HUES48 (cell line): ENCODE data around the gene CIROP.

Experiments
- H3K27ac ChIP-seq: one replicate; pipeline ENCODE4 v1.7.0; 2013; ENCODE audit warnings: low read depth, low read length, inconsistent platforms
- H3K27me3 ChIP-seq: 2 replicates; pipeline ENCODE4 v1.6.1; 2013; ENCODE audit warnings: mild to moderate bottlenecking, low read length; ENCODE audit not compliant: control insufficient read depth, insufficient read depth
- H3K36me3 ChIP-seq: 2 replicates; pipeline ENCODE4 v1.6.1; 2013; ENCODE audit warnings: low read length; ENCODE audit not compliant: control insufficient read depth, insufficient read depth
- H3K4me1 ChIP-seq: 2 replicates; pipeline ENCODE4 v1.6.1; 2013; ENCODE audit warnings: mild to moderate bottlenecking, low read length; ENCODE audit not compliant: control insufficient read depth, insufficient read depth
- H3K4me3 ChIP-seq: 2 replicates; pipeline ENCODE4 v1.5.1; 2013; ENCODE audit warnings: mild to moderate bottlenecking, low read depth, low read length
- H3K9ac ChIP-seq: 2 replicates; pipeline ENCODE4 v1.6.1; 2013; ENCODE audit warnings: mild to moderate bottlenecking, low read depth, low read length, moderate library complexity
- H3K9me3 ChIP-seq: 2 replicates; pipeline ENCODE4 v1.6.1; 2013; ENCODE audit warnings: low read length; ENCODE audit not compliant: control insufficient read depth, insufficient read depth

CIROP gene

GRCh38 chr14:23054000-23054811 lies 50.6 kb downstream of the CIROP start:
- peaks cover 25% of the 10 kb centered on the region for H3K36me3 ChIP-seq
- H3K9ac ChIP-seq: no peak overlapping the region
- peaks cover 9% of the 10 kb centered on the region; the same call in 1 of the 2 replicates for H3K27me3 ChIP-seq
- H3K9me3 ChIP-seq: no peaks in the 10 kb centered on the region
- H3K4me3 ChIP-seq: no peak overlapping the region
- no peak overlapping the region for H3K27ac ChIP-seq
- H3K4me1 ChIP-seq: peaks cover 11% of the 10 kb centered on the region

- H3K27ac ChIP-seq: no peak overlapping the region
- peaks cover 9% of the 10 kb centered on the region; the same call in 1 of the 2 replicates for H3K27me3 ChIP-seq
- peaks cover 11% of the 10 kb centered on the region for H3K4me1 ChIP-seq
- H3K36me3 ChIP-seq: peaks cover 18% of the 10 kb centered on the region
- no peak overlapping the region for H3K9ac ChIP-seq
- H3K9me3 ChIP-seq: no peaks in the 10 kb centered on the region
- no peak overlapping the region for H3K4me3 ChIP-seq
Measured at GRCh38 chr14:23053426-23053825, 51.4 kb downstream of the CIROP start.

GRCh38 chr14:23052671-23053070 lies 52.1 kb downstream of the CIROP start:
- Histone ChIP-seq H3K4me1 (peaks cover 11% of the 10 kb centered on the region), H3K27ac (no peak overlapping the region), H3K9me3 (no peaks in the 10 kb centered on the region), H3K36me3 (peaks cover 18% of the 10 kb centered on the region), H3K4me3 (no peak overlapping the region), H3K9ac (no peak overlapping the region), H3K27me3 (peaks cover 9% of the 10 kb centered on the region; the same call in 1 of the 2 replicates)

GRCh38 chr14:23052182-23052623 lies 52.6 kb downstream of the CIROP start:
- H3K9ac ChIP-seq: no peak overlapping the region
- no peak overlapping the region for H3K27ac ChIP-seq
- H3K36me3 ChIP-seq: peaks cover 18% of the 10 kb centered on the region
- H3K4me1 ChIP-seq: peaks cover 11% of the 10 kb centered on the region
- no peaks in the 10 kb centered on the region for H3K9me3 ChIP-seq
- H3K27me3 ChIP-seq: peaks cover 9% of the 10 kb centered on the region; the same call in 1 of the 2 replicates
- H3K4me3 ChIP-seq: no peak overlapping the region

GRCh38 chr14:23051141-23052057 lies 53.4 kb downstream of the CIROP start:
- Histone ChIP-seq H3K27ac (no peak overlapping the region), H3K9me3 (no peaks in the 10 kb centered on the region), H3K4me1 (peaks cover 7% of the 10 kb centered on the region), H3K4me3 (no peak overlapping the region), H3K27me3 (0 out of 2 replicates have a peak, but pooled peaks cover 2% of the 10 kb centered on the region), H3K9ac (no peak overlapping the region), H3K36me3 (peaks cover 18% of the 10 kb centered on the region)
